GM12801 (cell line): Measurements from ENCODE around the gene KRT26.

Source experiments
- TF ChIP-seq, protein P1 (sequence below): IDR thresholded peaks from one replicate; pipeline ENCODE4 v1.5.1; 2011; ENCODE audit warnings: control low read depth; ENCODE audit not compliant: insufficient read length; ENCODE audit errors: extremely low read depth

KRT26 gene

DNA sequence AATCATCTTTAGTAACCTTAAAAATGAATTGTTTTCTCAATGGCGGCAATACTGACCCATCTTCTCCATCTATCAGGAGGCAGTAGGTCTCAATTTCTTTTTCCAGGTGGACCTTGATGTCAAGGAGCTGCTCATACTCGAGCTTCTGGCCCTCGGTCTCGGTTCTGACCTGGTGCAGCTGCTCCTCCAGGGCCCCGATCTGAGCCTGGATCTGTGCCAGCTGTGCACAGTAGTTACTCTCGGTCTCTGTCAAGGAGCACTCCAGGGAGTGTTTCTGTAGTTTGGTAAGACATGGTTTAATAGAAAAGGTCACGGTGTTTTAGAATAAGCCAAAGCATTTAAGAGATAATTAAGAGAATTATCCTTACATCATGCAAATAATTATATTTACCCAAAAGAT is 5.5 kb upstream of the KRT26 start:
- TF ChIP-seq, protein P1, sequence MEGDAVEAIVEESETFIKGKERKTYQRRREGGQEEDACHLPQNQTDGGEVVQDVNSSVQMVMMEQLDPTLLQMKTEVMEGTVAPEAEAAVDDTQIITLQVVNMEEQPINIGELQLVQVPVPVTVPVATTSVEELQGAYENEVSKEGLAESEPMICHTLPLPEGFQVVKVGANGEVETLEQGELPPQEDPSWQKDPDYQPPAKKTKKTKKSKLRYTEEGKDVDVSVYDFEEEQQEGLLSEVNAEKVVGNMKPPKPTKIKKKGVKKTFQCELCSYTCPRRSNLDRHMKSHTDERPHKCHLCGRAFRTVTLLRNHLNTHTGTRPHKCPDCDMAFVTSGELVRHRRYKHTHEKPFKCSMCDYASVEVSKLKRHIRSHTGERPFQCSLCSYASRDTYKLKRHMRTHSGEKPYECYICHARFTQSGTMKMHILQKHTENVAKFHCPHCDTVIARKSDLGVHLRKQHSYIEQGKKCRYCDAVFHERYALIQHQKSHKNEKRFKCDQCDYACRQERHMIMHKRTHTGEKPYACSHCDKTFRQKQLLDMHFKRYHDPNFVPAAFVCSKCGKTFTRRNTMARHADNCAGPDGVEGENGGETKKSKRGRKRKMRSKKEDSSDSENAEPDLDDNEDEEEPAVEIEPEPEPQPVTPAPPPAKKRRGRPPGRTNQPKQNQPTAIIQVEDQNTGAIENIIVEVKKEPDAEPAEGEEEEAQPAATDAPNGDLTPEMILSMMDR = no peak

DNA sequence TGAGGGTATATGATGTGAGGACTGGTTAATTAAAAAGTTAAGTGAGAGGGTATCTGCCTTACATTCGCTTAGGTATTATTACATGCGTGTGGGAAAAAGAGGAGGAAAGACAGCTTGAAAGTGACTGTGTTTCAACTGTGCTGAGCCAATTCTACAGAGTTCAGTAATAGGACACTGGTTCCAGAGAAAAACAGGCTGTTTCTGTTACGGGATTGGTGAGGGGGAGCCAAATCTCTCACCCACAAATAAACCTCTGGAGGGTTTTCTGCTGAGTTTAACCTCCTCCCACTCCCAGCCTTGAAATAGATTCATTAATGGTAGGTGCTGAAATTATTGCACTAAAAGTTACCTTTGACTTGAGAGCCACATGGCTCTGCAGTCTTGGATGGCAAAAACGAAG is 3.9 kb upstream of the KRT26 start:
- TF ChIP-seq, protein P1 = no peak

- TF ChIP-seq, protein P1 = no peak
These were observed 6.3 kb downstream of the KRT26 start for GRCh38 chr17:40765657-40766056.

- TF ChIP-seq, protein P1 = no peak
These were observed 8.2 kb downstream of the KRT26 start for GRCh38 chr17:40763752-40764151.

- TF ChIP-seq, protein P1 = no peak
These were observed 11.6 kb downstream of the KRT26 start for GRCh38 chr17:40760105-40761016.

GRCh38 chr17:40755231-40755630 is 16.8 kb downstream of the KRT26 start, which contains the start of gene KRT25:
Gene KRT25, minus strand, starts transcription at chr17:40755331. Its CDS starts 60 bp downstream, at chr17:40755271.
- TF ChIP-seq, protein P1 = no peak

GRCh38 chr17:40753804-40754203 is 18.2 kb downstream of the KRT26 start:
- TF ChIP-seq, protein P1 = no peak
